Brain microvascular endothelial cell (primary cell): ENCODE data around the gene THSD4.

ENCODE experiments used
- DNase-seq: peaks from one replicate; pipeline ENCODE4 v3.0.0-alpha.2; 2020
- H3K27ac ChIP-seq: fragments of 250-450 bp; sonication (Bioruptor Pico); 2 replicates; pipeline ENCODE4 v1.5.1; 2020; ENCODE audit warnings: mild to moderate bottlenecking, moderate library complexity
- H3K27me3 ChIP-seq: fragments of 250-450 bp; sonication (Bioruptor Pico); replicated peaks from 2 replicates; pipeline ENCODE4 v1.5.1; 2020; ENCODE audit warnings: mild to moderate bottlenecking
- H3K36me3 ChIP-seq: fragments of 250-450 bp; sonication (Bioruptor Pico); replicated peaks from 2 replicates; pipeline ENCODE4 v1.5.1; 2020; ENCODE audit warnings: mild to moderate bottlenecking
- H3K4me3 ChIP-seq: 2 replicates; pipeline ENCODE4 v1.5.1; 2011; ENCODE audit warnings: low read depth, mild to moderate bottlenecking, control low read depth, low read length, moderate library complexity
- in situ Hi-C: cut with HindIII; loops from 2 replicates; pipeline ENCODE4 v1.10.0; 2017; ENCODE audit warnings: low sequenced_read_pairs, low pct_ligation_motif_present
- TF ChIP-seq, protein P1 (sequence below): IDR thresholded peaks from 2 replicates; pipeline ENCODE4 v1.5.1; 2011; ENCODE audit warnings: low read depth, mild to moderate bottlenecking, moderate library complexity, low read length, control low read depth, inconsistent platforms; ENCODE audit errors: missing control alignments

THSD4 gene

DNA sequence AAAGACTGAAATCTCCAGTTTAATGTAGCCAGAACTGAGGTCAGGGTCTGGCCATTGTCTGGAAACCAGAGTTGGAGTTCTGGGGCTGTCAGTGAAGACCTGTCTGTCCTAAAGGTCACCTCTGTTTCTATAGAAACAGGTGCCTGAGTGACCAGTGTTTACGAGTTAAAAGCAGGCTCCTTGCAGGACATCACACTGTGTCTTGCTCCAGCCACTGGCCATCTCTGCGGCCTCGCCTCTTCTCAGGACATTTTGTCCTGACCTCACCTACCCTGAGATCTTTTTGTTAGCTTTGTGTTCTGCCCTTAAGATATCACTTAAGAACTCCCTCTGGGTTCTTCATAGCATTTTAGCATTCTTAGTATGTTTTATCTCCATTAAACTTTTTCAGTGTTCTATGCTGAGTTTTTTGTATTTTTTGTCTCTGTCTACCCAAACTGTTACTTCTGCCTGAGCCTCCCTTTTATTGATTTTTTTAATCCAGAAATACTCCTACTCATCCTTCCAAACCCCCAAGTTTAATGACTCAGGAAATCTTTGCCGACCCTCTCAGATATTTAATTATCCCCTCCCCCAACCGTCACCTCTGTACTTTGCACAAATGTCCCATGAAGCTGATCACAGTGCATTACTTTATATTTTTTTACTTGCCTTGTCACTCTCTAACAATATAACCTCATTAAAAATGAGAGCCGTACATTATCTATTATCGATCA is 223.7 kb downstream of the THSD4 start:
- TF ChIP-seq, protein P1, sequence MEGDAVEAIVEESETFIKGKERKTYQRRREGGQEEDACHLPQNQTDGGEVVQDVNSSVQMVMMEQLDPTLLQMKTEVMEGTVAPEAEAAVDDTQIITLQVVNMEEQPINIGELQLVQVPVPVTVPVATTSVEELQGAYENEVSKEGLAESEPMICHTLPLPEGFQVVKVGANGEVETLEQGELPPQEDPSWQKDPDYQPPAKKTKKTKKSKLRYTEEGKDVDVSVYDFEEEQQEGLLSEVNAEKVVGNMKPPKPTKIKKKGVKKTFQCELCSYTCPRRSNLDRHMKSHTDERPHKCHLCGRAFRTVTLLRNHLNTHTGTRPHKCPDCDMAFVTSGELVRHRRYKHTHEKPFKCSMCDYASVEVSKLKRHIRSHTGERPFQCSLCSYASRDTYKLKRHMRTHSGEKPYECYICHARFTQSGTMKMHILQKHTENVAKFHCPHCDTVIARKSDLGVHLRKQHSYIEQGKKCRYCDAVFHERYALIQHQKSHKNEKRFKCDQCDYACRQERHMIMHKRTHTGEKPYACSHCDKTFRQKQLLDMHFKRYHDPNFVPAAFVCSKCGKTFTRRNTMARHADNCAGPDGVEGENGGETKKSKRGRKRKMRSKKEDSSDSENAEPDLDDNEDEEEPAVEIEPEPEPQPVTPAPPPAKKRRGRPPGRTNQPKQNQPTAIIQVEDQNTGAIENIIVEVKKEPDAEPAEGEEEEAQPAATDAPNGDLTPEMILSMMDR, result no peak
- in situ Hi-C loops, result no loop called here
- Histone ChIP-seq H3K4me3 (no peak overlapping the region), H3K36me3 (no peaks in the 10 kb centered on the region), H3K27me3 (no peaks in the 10 kb centered on the region), H3K27ac (no peak overlapping the region)
- no peak for DNase-seq

DNA sequence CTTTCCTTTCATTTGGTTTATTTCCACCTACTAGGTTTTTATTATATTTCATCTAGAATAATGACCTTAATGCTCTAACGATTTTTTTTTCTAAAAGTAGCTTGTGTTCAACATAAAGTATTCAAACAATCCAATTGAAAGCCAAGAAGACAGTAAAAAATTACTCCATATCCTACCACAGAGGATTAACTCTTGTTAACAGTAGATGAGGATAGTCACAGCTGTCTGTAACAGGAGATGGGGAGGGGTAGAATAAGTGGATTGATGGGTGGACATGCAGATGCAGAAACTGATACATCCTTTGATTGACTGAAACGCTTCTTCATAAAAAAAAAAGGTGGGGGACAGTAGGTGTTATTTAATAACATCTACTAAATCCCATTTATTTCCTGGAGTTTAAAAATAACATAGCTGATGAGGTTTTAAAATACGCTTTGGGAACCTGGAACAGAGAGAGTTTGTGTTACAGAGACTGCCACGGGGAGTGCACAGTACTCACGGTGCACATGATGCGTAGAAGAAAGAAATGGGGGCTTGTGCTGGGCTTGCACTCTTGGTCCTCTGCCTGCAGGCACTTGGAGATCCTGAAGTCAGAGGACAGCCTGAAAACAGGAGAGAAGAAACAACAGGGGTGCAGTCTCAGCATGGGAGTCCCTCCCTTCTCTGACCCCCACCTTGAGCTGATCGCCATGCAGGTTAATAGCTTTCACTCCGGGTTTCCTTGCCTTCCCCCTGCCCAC is 226.7 kb downstream of the THSD4 start:
- no peak for DNase-seq
- Histone ChIP-seq H3K27ac (no peak overlapping the region), H3K4me3 (no peak overlapping the region), H3K27me3 (no peaks in the 10 kb centered on the region), H3K36me3 (peaks cover 2% of the 10 kb centered on the region)
- in situ Hi-C loops, result no loop called here
- TF ChIP-seq, protein P1, result no peak

DNA sequence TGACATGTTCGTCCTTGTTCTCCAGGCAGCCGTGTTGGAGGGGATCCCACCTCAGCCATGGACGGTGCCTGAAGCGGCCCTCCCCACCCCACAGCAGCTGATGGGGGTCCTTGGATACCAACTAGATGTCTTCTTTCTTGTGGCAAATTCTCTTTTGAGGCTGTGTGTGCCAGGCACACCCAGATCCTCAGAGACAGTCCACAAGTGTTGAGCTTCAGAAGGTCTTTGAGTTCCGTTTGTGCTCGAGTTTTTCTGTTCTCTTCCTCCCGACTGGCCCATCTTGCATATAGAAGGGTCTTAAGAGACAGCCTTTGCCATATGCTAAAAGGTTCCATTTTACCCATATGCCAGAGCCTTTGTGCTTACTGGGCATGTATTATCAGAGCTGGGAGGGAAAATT is 227.4 kb downstream of the THSD4 start:
- in situ Hi-C loops, result no loop called here
- TF ChIP-seq, protein P1, result no peak
- Histone ChIP-seq H3K36me3 (peaks cover 2% of the 10 kb centered on the region), H3K27ac (no peak overlapping the region), H3K27me3 (no peaks in the 10 kb centered on the region), H3K4me3 (no peak overlapping the region)
- no peak for DNase-seq

DNA sequence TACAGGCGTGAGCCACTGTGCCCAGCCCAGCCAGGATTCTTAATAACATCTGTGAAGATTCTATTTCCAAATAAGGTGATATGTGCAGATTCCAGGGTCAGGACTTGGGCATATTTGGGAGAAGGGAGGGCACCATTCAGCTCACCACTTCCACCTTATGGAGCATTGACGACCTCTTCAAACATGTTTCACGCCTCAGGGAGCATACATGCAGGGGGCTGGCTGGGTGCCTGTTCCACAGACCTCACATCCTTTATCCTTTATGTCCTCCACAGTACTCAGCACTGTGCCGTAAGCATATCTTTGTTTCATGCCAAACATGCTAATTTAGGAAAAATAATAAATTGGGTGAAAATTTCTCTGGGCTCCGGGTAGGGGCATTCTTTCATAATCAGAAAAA is 229.0 kb downstream of the THSD4 start:
- Histone ChIP-seq H3K4me3 (no peak overlapping the region), H3K27ac (no peak overlapping the region), H3K36me3 (peaks cover 2% of the 10 kb centered on the region), H3K27me3 (no peaks in the 10 kb centered on the region)
- TF ChIP-seq, protein P1, result no peak
- DNase-seq, result no peak
- in situ Hi-C loops, result no loop called here

DNA sequence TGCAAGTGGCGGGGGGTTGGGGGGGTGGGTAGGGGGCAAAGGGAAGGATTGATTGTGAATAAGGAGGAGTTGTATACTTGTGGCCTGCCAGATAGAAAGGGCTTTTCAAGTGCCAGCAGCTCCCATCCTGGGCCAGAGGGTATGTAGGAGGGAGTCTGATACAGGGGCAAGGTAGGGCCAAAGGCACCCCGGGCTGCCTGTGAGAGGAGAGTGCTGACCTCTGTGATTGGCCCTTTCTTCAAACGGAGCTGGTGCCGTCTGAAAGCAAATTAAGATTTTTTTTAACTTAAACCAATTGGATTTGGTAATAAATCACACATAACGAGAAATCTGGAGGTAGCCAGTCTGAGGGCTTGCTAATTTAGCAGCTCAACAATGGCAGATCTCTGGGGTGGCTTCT is 229.9 kb downstream of the THSD4 start:
- TF ChIP-seq, protein P1, result no peak
- Histone ChIP-seq H3K27me3 (no peaks in the 10 kb centered on the region), H3K36me3 (peaks cover 2% of the 10 kb centered on the region), H3K27ac (no peak overlapping the region), H3K4me3 (no peak overlapping the region)
- no peak for DNase-seq
- in situ Hi-C loops, result no loop called here
